Trophoblast cell (in vitro differentiated cells and primary cell): ENCODE measurements around the gene ZNF70.

Experiments
- DNase-seq, 2 donors: peaks; one replicate each; pipeline ENCODE4 v3.0.0-alpha.2; 2016
- H2AFZ ChIP-seq: 2 replicates; pipeline ENCODE4 v1.6.1; 2013; ENCODE audit warnings: low read length, moderate library complexity, mild to moderate bottlenecking; ENCODE audit not compliant: insufficient read depth, poor library complexity
- H2AK5ac ChIP-seq: 2 replicates; pipeline ENCODE4 v1.6.1; 2013; ENCODE audit warnings: mild to moderate bottlenecking, low read length
- H2BK120ac ChIP-seq: 2 replicates; pipeline ENCODE4 v1.6.1; 2013; ENCODE audit warnings: low read length, mild to moderate bottlenecking, moderate library complexity; ENCODE audit not compliant: insufficient read depth, poor library complexity
- H2BK12ac ChIP-seq: 2 replicates; pipeline ENCODE4 v1.6.1; 2013; ENCODE audit warnings: mild to moderate bottlenecking, low read length, moderate library complexity
- H2BK5ac ChIP-seq: 2 replicates; pipeline ENCODE4 v1.6.1; 2013; ENCODE audit warnings: low read length, low read depth, moderate library complexity, mild to moderate bottlenecking; ENCODE audit not compliant: poor library complexity
- H3K14ac ChIP-seq: 2 replicates; pipeline ENCODE4 v1.6.1; 2013; ENCODE audit warnings: mild to moderate bottlenecking, low read length
- H3K18ac ChIP-seq: 2 replicates; pipeline ENCODE4 v1.6.1; 2013; ENCODE audit warnings: mild to moderate bottlenecking, low read length
- H3K23ac ChIP-seq: 2 replicates; pipeline ENCODE4 v1.6.1; 2013; ENCODE audit warnings: low read length
- H3K27ac ChIP-seq: 2 replicates; pipeline ENCODE4 v1.5.1; 2013; ENCODE audit warnings: low read depth, mild to moderate bottlenecking, inconsistent platforms, low read length, moderate library complexity
- H3K27me3 ChIP-seq: 2 replicates; pipeline ENCODE4 v1.6.1; 2013; ENCODE audit warnings: inconsistent platforms, mild to moderate bottlenecking, low read length, moderate library complexity; ENCODE audit not compliant: insufficient read depth
- H3K36me3 ChIP-seq, 2 experiments: 1 replicate in 1 of 2; 2 replicates in 1 of 2; pipeline ENCODE4 v1.6.1; 2013; ENCODE audit warnings: low read length in 2 of 2, mild to moderate bottlenecking in 2 of 2, moderate library complexity in 1 of 2; ENCODE audit not compliant: insufficient read depth in 2 of 2, control insufficient read depth in 1 of 2
- H3K4ac ChIP-seq: 2 replicates; pipeline ENCODE4 v1.6.1; 2013; ENCODE audit warnings: low read depth, mild to moderate bottlenecking, low read length, moderate library complexity
- H3K4me1 ChIP-seq, 2 experiments: 1 replicate in 1 of 2; 2 replicates in 1 of 2; pipeline ENCODE4 v1.6.1; 2013; ENCODE audit warnings: low read length in 2 of 2, mild to moderate bottlenecking in 2 of 2, moderate library complexity in 1 of 2; ENCODE audit not compliant: insufficient read depth in 2 of 2, control insufficient read depth in 1 of 2
- H3K4me2 ChIP-seq: 2 replicates; pipeline ENCODE4 v1.6.1; 2013; ENCODE audit warnings: inconsistent platforms, mild to moderate bottlenecking, low read length, moderate library complexity
- H3K4me3 ChIP-seq: 2 replicates; pipeline ENCODE4 v1.5.1; 2013; ENCODE audit warnings: mild to moderate bottlenecking, low read depth, low read length, inconsistent platforms
- H3K79me1 ChIP-seq: one replicate; pipeline ENCODE4 v1.6.1; 2013; ENCODE audit warnings: low read length
- H3K79me2 ChIP-seq: 2 replicates; pipeline ENCODE4 v1.6.1; 2013; ENCODE audit warnings: low read length, mild to moderate bottlenecking; ENCODE audit not compliant: control insufficient read depth, insufficient read depth, poor library complexity
- H3K9ac ChIP-seq: 2 replicates; pipeline ENCODE4 v1.6.1; 2013; ENCODE audit warnings: mild to moderate bottlenecking, low read length
- H3K9me3 ChIP-seq: 2 replicates; pipeline ENCODE4 v1.6.1; 2013; ENCODE audit warnings: low read depth, mild to moderate bottlenecking, control low read depth, inconsistent platforms, low read length; ENCODE audit not compliant: insufficient read depth
- H4K12ac ChIP-seq: 2 replicates; pipeline ENCODE4 v1.6.1; 2013; ENCODE audit warnings: low read depth, mild to moderate bottlenecking, low read length, moderate library complexity
- H4K8ac ChIP-seq: 2 replicates; pipeline ENCODE4 v1.6.1; 2013; ENCODE audit warnings: low read depth, mild to moderate bottlenecking, low read length, moderate library complexity
- H4K91ac ChIP-seq: one replicate; pipeline ENCODE4 v1.6.1; 2013; ENCODE audit warnings: low read depth, mild to moderate bottlenecking, low read length, moderate library complexity
- WGBS: extraction: QIAGEN DNeasy Blood & Tissue Kit; methylation state at CpG from one replicate; pipeline ENCODE4 v1.1.7; 2013; ENCODE audit warnings: missing lambda C conversion rate; ENCODE audit not compliant: insufficient read length, insufficient coverage; ENCODE audit errors: extremely low coverage; 5-methylcytosine and 5-hydroxymethylcytosine counted together

The ZNF70 gene

DNA sequence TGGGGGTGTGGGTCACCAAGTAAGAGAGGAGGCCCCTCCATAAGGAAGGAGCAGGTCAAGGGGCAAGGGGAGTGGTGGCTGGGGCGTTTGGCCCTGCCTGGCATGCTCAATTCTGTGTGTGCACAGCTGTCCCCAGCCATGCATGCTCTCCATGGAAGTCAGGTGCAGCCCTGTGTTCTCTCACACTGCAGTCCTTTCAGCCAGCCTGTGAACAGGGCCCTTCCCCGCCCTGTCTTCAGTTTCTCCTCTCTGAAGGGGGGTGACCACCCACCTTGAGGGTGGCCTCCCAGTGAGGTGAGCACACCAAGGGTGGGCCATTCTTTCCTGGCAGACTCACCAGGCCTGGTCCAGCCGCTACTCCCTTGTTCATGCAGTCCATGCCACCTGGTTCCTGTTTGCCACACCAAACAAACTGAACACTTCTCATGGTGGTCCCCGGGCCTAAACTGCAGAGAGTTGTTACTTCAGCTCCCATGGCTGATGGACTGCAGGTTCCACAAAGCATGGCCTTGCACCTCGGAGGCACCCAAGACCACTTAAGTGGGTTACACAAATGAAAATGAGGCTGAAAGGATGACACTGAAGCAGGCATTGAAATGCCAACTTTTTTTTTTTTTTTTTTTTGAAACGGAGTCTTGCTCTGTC, 18.5 kb upstream of the ZNF70 start:
- Histone ChIP-seq H3K4ac (no peak overlapping the region), H2AFZ (no peak overlapping the region), H3K9ac (no peak overlapping the region), H2BK120ac (no peak overlapping the region), H3K18ac (no peak overlapping the region), H3K79me1 (peaks cover 14% of the 10 kb centered on the region), H3K9me3 (no peaks in the 10 kb centered on the region), H3K4me3 (no peak overlapping the region), H2AK5ac (no peak overlapping the region), H3K36me3 (no peaks in the 10 kb centered on the region), H3K27me3 (peaks cover 4% of the 10 kb centered on the region), H2BK5ac (no peak overlapping the region), H4K12ac (no peak overlapping the region), H3K14ac (no peak overlapping the region), H3K23ac (no peak overlapping the region), H3K4me1 (peaks cover 19 to 25% of the 10 kb centered on the region in 2 experiments), H2BK12ac (no peak overlapping the region), H4K8ac (no peak overlapping the region), H3K27ac (no peak overlapping the region), H4K91ac (no peak overlapping the region), H3K79me2 (peaks cover 6% of the 10 kb centered on the region), H3K4me2 (no peak overlapping the region)
- no peak for DNase-seq
- no CpG with 5 or more reads among the region's 6 CpGs for WGBS

GRCh38 chr22:23767673-23768548, 17.0 kb upstream of the ZNF70 start, which contains the start of gene CHCHD10:
Gene CHCHD10, minus strand, starts transcription at chr22:23767972. Its CDS starts 98 bp downstream, at chr22:23767874.
- Histone ChIP-seq H3K18ac (peak within 1 kb of the TSS; percentile 70), H3K4me2 (peak within 1 kb of the TSS; percentile 84), H3K23ac (no peak within 1 kb of the TSS), H3K14ac (peak within 1 kb of the TSS; percentile 81), H4K8ac (peak within 1 kb of the TSS; percentile 90), H3K9ac (peak within 1 kb of the TSS; percentile 60), H3K9me3 (no peaks in the 10 kb centered on the region), H3K4me3 (peak within 1 kb of the TSS; percentile 77), H2BK12ac (peak within 1 kb of the TSS; percentile 9), H3K27ac (no peak within 1 kb of the TSS), H2BK5ac (peak within 1 kb of the TSS; percentile 51), H3K4ac (peak within 1 kb of the TSS; percentile 16), H3K79me2 (peaks cover 6% of the 10 kb centered on the region), H4K91ac (peak within 1 kb of the TSS; percentile 74), H3K36me3 (no peaks in the 10 kb centered on the region), H3K27me3 (peaks cover under 1% of the 10 kb centered on the region), H3K79me1 (peaks cover 10% of the 10 kb centered on the region), H3K4me1 (peaks cover 5 to 14% of the 10 kb centered on the region in 2 experiments), H2AK5ac (no peak within 1 kb of the TSS), H2BK120ac (peak within 1 kb of the TSS; percentile 30), H2AFZ (peak within 1 kb of the TSS; percentile 57), H4K12ac (peak within 1 kb of the TSS; percentile 51)
- WGBS, result no CpG with 5 or more reads among the region's 63 CpGs
- peak; percentile 82 to 94 for DNase-seq

DNA sequence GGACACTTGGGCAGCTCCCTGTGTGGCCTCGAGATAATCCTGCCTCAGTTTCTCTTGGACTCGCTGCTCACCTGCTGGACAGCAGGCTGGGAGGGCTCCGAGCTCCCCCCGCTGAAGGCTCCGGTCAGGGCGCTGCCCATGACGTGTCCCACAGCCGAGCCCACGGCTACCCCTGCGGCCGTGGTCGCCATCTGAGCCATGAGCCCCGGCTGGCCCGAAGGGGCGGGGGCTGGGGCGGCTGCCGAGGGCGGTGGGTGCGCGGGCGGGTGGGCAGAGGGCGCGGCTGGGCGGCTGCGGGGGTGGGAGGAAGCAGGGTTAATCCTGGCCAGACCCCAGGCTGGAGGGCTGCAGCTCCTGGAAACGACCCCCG, 16.4 kb upstream of the ZNF70 start:
- Histone ChIP-seq H3K36me3 (no peaks in the 10 kb centered on the region), H3K14ac (no peak overlapping the region), H2BK120ac (no peak overlapping the region), H3K9me3 (no peaks in the 10 kb centered on the region), H3K79me1 (peaks cover 7% of the 10 kb centered on the region), H3K18ac (no peak overlapping the region), H3K9ac (peak overlapping the region; percentile 29), H3K79me2 (peaks cover 4% of the 10 kb centered on the region), H3K4me3 (peak overlapping the region; percentile 77), H4K12ac (peak overlapping the region; percentile 34), H2BK5ac (no peak overlapping the region), H2BK12ac (no peak overlapping the region), H3K4me1 (peaks cover 7 to 14% of the 10 kb centered on the region in 2 experiments), H4K91ac (peak overlapping the region; percentile 74), H3K4me2 (peak overlapping the region; percentile 84), H2AK5ac (no peak overlapping the region), H3K27me3 (no peaks in the 10 kb centered on the region), H3K27ac (no peak overlapping the region), H3K23ac (no peak overlapping the region), H4K8ac (no peak overlapping the region), H3K4ac (no peak overlapping the region), H2AFZ (no peak overlapping the region)
- no CpG with 5 or more reads among the region's 27 CpGs for WGBS
- no peak for DNase-seq

DNA sequence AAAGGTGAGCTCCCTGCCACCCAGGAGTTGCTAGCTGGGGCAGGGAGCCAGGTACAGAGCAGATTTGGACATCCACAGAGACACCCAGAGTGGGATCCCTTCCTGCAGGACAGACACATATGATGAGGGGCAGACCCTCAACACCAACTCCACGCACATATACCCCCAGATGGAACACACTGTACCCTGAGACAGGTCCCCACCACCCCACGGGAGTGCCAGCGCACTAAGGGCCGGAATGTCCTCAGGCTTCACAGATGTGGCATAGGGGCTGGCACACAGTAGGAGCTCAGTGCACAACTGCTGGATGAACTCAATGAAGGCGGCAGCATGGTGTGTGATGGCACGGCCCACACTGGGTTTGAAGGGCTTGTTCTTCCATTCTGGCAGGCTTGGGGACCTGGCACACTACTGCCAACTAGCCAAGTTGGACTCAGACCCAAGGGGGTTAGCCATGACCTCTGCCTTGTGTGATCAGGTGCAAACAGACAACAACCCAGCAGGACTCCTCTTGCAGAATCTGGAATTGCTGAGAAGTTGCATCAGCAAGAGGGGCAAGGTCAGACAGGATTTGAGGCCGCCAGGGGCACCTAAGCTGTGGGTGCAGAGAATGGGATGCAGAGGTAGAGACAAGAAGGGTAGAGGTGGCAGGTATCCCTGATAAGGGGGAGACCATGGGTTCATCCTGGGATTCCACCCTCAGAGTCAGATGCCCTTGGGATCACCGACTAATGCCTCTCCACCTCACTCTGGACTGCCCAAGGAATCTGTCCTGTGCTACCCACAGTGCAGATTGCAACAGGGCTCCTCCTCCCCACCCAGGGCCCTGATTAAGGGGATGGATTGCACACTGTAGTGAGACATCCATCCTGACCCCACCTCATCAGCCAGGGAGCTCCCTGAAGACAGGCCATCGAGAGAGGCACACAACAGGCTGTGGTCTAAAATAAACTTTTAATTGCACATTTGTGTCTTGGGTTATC, 14.3 kb upstream of the ZNF70 start:
- no peak overlapping the region for H4K12ac ChIP-seq
- no peak overlapping the region for H3K14ac ChIP-seq
- no peak overlapping the region for H3K4ac ChIP-seq
- H3K79me2 ChIP-seq, result peaks cover 4% of the 10 kb centered on the region
- DNase-seq, result no peak
- no peak overlapping the region for H3K9ac ChIP-seq
- no peak overlapping the region for H4K8ac ChIP-seq
- peaks cover 6% of the 10 kb centered on the region for H3K79me1 ChIP-seq
- H2BK12ac ChIP-seq, result no peak overlapping the region
- H4K91ac ChIP-seq, result no peak overlapping the region
- no peak overlapping the region for H2BK5ac ChIP-seq
- no peak overlapping the region for H3K18ac ChIP-seq
- H2AK5ac ChIP-seq, result no peak overlapping the region
- no peak overlapping the region for H3K23ac ChIP-seq
- WGBS, result no CpG with 5 or more reads among the region's 9 CpGs
- H3K4me1 ChIP-seq, result peaks cover 6 to 13% of the 10 kb centered on the region in 2 experiments
- no peak overlapping the region for H3K4me2 ChIP-seq
- H2BK120ac ChIP-seq, result no peak overlapping the region
- no peaks in the 10 kb centered on the region for H3K27me3 ChIP-seq
- no peak overlapping the region for H2AFZ ChIP-seq
- H3K9me3 ChIP-seq, result no peaks in the 10 kb centered on the region
- H3K4me3 ChIP-seq, result no peak overlapping the region
- H3K36me3 ChIP-seq, result no peaks in the 10 kb centered on the region
- no peak overlapping the region for H3K27ac ChIP-seq
